ENCODE data around the gene EXD1. TPM values are rescaled to one million over a fixed set of nuclear protein-coding genes. Genes with fewer than 3 reads are reported as not detected.

Gene EXD1
- total RNA-seq, 4 donors from 2014 or later, result not detected

GRCh38 chr15:41241221-41241964 is 10.8 kb upstream of the EXD1 start:
- TF ChIP-seq, protein P1, sequence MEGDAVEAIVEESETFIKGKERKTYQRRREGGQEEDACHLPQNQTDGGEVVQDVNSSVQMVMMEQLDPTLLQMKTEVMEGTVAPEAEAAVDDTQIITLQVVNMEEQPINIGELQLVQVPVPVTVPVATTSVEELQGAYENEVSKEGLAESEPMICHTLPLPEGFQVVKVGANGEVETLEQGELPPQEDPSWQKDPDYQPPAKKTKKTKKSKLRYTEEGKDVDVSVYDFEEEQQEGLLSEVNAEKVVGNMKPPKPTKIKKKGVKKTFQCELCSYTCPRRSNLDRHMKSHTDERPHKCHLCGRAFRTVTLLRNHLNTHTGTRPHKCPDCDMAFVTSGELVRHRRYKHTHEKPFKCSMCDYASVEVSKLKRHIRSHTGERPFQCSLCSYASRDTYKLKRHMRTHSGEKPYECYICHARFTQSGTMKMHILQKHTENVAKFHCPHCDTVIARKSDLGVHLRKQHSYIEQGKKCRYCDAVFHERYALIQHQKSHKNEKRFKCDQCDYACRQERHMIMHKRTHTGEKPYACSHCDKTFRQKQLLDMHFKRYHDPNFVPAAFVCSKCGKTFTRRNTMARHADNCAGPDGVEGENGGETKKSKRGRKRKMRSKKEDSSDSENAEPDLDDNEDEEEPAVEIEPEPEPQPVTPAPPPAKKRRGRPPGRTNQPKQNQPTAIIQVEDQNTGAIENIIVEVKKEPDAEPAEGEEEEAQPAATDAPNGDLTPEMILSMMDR (IDR thresholded peaks at IDR 0.05; ENCODE audit: low read depth), result no peak

GRCh38 chr15:41238100-41238499 is 7.5 kb upstream of the EXD1 start:
- TF ChIP-seq, protein P1 (IDR thresholded peaks at IDR 0.05; ENCODE audit: low read depth), result no peak

GRCh38 chr15:41235929-41236328 is 5.4 kb upstream of the EXD1 start:
- TF ChIP-seq, protein P1 (IDR thresholded peaks at IDR 0.05; ENCODE audit: low read depth), result no peak

- TF ChIP-seq, protein P1 (IDR thresholded peaks at IDR 0.05; ENCODE audit: low read depth), result no peak
These were observed 2.8 kb upstream of the EXD1 start for GRCh38 chr15:41233367-41233771.

- TF ChIP-seq, protein P1 (IDR thresholded peaks at IDR 0.05; ENCODE audit: low read depth), result no peak
These were observed 1.1 kb upstream of the EXD1 start for GRCh38 chr15:41231422-41232226.

DNA sequence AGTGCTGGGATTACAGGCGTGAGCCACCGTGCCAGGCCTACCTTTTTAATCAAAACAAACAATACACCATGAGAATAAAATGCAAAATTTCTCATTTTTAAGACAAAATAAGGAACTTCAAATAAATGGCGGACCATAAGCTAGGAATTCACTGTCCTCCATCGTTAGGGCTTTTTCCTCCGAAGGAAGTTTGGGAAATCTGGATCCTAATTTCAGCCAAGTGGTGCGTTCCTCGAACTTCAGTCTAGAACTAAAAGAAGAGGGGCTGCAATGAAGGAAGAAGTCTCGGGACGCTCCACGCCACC is 260 bp downstream of the EXD1 start:
- TF ChIP-seq, protein P1 (IDR thresholded peaks at IDR 0.05; ENCODE audit: low read depth), result no peak

- TF ChIP-seq, protein P1 (IDR thresholded peaks at IDR 0.05; ENCODE audit: low read depth), result no peak
These were observed 11.2 kb downstream of the EXD1 start for GRCh38 chr15:41219381-41219780.
